Skin of body (tissue), 1 donor: Measurements from ENCODE around the gene CBX3. TPM values are rescaled to one million over a fixed set of nuclear protein-coding genes. Genes with fewer than 3 reads are reported as not detected.

Experiments
- total RNA-seq: library from RNA; depleted of rRNA; stranded (reverse); fragments of >200 nt; gene quantifications from one replicate; pipeline ENCODE4 v1.2.3, GENCODE V29; 2014

CBX3 gene
- total RNA-seq, 1 donor from 2014 or later, result 106 TPM

Other genes starting within 250 kb of the CBX3 start
- gene NFE2L3, start 49.5 kb upstream of the CBX3 start, total RNA-seq, result 12.3 TPM
- gene HNRNPA2B1, start 999 bp upstream of the CBX3 start, total RNA-seq, result 214 TPM
- 5.8 TPM for gene SNX10, start 90.1 kb downstream of the CBX3 start, total RNA-seq